GM19455 (cell line): Measurements from ENCODE around the gene ITPR1.

Experiments used
- ATAC-seq: cut with Tn5 transposase; IDR thresholded peaks from one replicate; pipeline ENCODE4 v1.9.1; 2021; ENCODE audit not compliant: unreplicated experiment

The ITPR1 gene

DNA sequence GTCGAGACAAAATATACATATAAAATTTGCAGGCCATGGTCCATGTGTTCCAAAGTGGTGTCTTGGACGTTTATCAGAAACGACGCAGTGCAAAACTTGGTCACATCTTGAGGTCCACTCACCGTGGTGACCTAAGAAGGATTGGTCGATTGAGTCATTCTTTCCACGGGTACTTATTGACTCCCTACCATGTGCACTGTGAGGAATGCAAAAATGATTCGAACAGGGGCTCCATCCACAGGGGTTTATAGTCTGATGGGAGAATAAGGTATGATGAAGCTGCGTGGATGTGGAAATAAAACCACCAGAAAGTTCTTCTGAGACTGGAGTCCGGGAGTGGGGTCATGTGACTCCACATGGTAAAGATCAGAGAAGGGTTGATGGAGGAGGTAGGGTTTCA, 185.2 kb downstream of the ITPR1 start:
- ATAC-seq = no peak

DNA sequence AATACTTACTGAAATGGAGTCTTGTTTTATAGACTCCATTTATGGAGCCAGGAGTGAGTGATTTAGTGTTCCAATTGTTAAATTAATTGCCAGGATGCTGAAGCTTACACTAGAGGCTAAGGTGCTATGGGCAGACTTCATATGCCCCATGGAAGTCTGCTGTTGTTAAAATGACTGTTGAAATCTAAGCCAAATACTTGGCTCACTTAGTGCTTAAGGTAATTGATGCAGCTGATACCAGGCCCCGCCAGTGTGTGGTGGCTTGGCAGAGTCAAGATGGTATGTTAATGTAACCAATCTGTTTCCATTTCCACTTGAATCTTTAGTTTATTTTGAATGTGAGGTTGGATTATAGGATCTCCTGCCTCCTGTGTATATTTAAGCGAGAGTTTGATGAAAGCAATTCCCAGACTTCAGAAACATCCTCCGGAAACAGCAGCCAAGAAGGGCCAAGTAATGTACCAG, 187.1 kb downstream of the ITPR1 start:
- no peak for ATAC-seq

DNA sequence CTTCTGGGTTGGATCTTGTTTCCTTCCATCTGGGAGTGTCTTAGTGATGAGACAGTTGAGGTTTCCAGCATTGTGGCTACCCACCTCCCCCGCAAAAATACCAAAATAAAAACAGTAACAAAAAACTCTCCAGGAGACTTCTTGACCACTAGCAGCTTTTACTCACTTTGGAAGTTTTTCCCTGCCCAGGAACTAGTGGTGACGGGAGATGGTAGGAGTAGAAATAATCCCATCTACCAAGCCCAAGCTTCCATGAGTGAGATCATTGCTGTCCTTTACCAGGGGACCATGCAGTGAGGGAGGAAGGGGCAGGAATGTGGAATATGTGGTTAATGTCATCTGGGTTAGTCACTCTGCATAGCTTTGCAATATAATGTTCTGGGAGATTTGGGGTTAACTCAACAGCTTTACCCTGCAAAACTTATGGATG, 187.7 kb downstream of the ITPR1 start:
- ATAC-seq = no peak

DNA sequence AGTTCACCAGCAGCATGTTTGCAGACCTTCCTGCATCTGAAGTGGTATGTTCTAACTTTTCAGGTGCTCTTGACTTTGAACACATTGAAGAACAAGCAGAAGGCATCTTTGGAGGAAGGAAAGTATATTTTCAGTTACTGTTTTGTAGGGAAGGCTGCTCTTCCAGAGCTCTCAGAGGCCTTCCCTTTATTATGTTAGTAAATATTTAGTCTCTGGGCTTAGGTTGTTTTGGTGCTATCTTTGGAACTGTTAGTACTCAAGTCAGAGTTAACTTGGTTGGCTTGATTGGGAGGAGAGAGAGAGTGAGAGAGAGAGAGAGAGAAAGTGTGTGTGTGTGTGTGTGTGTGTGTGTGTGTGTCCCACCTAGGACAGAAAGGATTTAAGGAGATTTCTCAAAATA, 188.2 kb downstream of the ITPR1 start:
- no peak for ATAC-seq

DNA sequence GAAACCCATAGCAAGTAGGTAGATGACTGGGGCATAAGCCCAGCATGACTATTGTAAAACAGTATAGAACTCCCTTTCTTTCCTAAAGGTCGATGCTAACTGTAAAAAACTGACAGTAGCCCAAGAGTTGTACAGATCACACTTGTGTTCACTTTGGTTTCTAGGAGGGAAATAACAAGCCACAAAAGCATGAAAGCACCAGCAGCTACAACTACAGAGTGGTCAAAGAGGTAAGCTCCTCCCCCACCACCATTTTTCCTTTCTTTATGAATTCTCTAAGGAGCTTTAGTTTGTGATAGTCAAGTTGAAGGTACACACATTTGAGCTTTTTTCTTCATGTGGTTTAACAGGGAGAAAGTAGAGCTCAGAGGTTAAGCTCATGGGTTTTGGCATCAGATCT, 191.0 kb downstream of the ITPR1 start:
- no peak for ATAC-seq

DNA sequence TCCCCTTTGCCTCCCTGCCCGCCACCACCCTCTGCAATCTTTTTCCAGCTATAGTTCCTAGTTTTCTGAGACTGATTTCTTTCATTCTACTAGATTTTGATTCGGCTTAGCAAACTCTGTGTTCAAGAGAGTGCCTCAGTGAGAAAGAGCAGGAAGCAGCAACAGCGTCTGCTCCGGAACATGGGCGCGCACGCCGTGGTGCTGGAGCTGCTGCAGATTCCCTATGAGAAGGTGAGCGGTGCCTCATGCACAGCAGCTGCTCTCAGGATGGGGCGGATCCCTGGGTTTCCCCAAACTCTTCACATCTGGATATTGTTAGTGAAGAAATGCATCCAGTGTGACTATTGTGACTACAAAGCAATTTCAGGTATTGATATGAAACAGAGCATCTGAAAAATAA, 191.8 kb downstream of the ITPR1 start:
- no peak for ATAC-seq

DNA sequence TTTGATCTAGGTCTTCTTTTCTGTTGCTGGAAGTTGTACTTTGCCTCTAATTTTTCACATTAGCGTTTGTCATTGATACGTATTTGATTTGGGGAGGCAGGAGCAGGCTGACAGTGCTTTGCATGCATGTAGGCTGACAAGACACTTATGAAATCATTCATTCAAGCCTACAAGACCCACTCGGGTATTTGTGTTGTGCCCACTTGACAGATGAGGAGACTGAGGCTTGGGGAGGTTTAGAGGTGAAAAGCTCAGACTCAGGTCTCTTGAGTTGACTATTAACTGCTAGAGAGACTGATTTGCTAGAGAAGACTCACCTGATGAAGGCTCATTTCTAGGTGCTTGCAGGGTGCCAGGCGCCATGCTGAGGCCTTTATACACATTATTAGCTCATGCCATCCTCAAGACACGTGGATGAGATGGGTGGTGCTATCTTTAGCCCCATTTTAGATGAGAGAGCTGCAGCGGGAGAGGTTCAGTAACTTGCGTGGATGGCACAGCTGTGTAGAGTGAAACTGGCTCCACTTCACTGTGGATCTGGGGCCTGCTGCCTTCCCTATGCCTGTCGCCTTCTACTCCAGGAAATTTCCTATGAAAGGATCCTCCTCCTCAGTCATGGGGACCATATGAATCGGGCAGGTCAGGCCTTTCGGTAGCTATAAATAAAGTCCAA, 192.7 kb downstream of the ITPR1 start:
- ATAC-seq = no peak

DNA sequence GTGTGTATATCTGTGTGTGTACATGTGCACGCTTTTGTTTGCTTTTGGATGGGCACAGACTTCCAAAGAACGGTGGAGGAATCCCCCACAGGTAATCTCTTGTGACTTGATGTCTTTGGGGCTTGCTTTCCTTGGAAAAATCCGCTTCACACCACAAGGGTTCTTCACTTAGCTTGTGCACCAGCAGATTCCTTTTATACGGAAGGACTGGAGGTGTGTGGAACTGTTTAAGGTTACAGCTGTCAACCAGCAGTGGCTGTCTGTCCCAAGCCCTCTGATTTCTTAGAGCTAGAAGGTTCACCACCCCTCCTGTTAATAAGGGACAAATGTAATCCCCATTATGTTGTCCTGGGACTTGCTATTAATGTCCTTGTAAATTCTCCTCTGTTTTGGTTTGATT, 193.5 kb downstream of the ITPR1 start:
- no peak for ATAC-seq

DNA sequence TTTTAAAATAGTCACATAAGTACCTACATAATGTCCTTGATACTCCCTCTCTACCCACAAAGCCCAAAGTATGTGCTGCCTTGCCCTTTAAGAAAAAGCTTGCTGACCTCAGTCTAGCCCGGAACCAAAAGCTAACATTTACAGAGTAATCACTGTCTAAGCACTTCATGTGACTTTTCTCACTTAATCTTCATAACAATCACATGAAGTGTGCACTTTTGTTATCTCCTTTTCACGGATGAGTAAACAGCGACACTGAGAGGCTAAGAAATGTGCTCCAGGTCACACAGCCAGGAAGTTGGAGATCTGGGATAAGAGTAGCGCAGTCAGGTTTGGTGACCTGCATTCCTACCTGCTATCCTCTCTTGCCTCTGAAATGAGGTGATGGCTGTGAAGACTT, 194.0 kb downstream of the ITPR1 start:
- no peak for ATAC-seq

DNA sequence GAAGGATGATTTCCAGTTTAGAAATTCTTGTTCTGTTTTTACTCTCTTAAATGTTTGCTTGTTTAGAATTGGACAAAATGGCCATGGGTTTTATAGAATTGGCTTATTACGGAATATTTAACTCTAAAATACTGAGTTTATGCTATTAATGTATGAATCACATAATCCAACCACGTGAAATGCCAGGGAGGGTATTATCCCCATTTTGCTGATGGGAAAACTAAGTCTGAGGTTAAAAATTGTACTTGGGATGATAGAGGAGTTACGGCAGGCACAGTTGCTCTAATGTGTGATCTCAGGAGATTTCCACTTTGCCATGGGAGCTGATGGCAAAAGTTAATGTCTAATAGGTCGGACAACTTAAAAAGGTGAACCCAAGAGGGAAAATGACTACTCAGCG, 194.4 kb downstream of the ITPR1 start:
- ATAC-seq = no peak

DNA sequence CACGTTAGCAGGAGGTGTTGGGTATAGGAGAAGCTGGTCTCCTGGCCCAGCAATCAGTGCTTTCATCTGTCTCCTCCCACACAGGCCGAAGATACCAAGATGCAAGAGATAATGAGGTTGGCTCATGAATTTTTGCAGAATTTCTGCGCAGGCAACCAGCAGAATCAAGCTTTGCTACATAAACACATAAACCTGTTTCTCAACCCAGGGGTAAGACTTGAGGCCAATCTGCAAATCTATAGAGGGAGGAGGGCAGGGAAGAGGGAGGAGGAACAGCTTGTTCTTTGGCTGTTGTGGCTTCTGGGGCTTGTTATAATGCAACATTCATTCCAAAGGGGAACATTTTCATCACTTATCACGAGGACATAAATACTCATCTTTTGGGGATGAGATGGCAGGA, 195.3 kb downstream of the ITPR1 start:
- no peak for ATAC-seq

DNA sequence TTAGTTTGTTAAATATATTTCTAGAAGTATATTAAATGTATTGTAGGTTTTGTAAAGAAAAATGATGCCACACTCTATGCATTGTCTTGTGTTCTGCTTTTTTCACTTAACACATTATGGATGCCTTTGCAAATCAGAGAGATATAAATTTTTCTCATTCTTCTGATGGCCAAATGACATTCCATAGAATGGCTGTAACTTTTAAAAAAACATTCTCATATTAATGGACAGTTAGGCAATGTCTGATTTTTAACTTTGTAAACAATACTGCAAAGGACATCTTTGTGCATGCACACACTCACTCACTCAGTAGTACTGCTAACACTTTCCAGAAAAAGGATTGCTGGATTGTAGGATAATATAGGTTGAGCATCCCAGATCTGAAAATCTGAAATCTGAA, 195.9 kb downstream of the ITPR1 start:
- ATAC-seq = no peak

DNA sequence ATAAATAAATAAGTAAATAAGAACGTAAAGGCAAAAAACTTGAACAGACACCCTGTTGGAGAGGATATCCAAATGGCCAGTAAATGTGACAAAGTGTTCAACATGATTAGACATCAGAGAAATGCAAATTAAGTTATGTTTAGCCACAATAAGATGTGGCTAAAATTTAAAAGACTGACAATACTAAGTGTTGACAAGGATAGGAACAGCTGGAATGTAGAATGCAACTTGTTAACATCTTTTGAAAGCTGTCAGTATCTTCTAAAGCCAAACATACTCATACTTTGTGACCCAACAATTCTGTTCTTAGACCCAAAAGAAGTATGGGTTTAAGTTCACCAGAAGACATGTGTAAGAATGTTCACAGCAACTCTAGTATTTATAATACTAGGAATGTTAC, 197.1 kb downstream of the ITPR1 start:
- no peak for ATAC-seq

DNA sequence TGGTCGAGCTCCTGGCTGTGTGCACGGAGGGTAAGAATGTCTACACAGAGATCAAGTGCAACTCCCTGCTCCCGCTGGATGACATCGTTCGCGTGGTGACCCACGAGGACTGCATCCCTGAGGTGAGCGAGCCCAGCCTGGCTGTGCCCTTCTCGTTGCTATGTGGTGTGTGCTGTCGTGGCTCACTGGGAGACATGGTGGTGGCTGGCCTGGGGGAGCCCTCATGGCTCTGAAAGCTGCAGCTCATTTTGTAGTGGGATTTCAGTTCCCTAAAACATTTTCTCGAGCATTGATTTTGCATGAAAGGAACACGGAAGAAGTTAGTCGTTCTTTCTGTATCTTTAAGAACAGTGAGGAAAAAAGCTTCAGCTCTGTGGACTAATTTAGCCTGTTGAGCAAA, 200.5 kb downstream of the ITPR1 start:
- peak; percentile 84 for ATAC-seq

DNA sequence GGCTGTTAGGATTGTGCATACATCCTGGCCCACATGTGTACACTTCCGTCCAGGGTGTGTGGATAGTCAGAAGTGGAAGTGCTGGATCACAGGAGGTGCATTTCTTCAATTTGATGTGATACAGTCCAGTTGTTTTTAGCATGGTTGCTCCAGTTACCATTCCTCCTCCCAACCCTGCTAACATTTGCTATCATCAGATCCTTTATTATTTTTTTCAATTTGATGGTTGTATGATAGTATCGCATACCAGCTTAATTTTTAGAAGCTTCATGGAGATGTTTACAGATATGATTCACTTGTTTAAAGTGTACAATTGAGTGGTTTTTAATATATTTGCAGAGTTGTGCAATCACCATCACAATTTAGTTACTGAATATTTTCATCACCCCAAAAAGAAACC, 202.7 kb downstream of the ITPR1 start:
- no peak for ATAC-seq

DNA sequence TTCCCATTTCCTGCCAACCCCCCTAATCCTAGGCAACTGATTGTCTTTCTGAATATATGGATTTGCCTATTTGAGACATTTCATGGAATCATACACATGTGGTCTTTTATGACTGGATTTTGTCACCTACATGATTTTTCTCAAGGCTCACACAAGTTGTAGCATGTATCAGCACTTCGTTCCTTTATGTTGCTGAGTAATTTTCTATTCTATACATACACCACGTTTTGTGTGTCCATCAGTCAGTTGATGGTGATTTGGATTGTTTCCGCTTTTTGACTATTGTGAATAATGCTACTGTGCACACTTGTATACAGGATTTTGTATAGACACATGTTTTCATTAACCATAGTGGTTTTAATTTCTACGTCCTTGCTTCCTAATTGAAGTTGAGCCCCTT, 203.1 kb downstream of the ITPR1 start:
- no peak for ATAC-seq

DNA sequence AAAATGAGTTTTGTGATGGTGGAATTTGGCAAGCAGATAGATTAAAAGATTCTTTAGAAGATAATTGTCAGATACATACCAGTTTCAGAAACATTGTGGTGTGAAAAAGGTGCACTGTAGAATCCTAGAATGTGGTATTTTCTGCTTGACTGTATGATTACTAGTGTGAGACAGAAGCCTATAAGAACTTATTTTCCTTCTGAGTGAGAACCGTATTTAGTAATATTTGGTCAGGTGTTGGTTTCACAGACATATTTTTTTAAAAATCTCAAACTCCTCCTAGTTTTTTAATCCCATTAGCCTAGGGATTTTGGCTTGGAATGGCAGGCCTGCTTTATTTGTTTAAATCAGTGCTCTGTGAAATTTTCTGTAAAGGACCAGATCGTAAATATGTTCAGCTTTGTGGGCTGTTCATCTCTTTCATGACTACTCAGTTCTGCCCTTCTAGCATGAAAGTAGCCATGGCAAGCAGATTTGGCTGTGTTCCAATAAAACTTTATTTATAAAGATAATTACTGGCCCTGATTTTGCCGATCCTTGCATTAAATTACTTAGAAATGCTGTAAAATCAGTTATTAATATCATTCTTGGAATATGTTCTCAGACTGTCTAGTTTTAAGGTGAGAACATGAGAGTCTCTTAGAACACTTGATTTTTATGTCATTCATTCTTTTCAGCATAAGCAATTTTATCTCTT, 205.1 kb downstream of the ITPR1 start:
- ATAC-seq = no peak

DNA sequence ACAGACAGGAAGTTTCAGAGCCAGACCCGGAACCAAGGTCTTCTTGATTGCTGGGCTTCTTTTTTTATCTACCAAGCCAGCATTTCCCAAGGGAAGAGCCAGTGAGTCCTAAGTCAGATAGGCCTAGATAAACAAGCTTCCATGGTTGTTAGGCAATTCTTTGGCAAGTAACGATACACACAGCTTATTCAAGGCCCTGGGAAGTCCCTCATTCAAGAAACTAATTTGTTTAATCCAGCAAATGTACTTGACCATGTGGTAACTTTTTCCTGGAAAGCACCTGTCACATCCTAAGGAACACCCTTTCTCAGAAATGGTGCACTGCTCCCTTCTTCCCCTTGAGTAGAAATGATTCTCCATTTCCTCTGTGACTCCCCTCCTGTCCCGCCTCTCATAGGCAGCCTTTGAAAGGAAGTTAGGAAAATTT, 209.9 kb downstream of the ITPR1 start:
- no peak for ATAC-seq

DNA sequence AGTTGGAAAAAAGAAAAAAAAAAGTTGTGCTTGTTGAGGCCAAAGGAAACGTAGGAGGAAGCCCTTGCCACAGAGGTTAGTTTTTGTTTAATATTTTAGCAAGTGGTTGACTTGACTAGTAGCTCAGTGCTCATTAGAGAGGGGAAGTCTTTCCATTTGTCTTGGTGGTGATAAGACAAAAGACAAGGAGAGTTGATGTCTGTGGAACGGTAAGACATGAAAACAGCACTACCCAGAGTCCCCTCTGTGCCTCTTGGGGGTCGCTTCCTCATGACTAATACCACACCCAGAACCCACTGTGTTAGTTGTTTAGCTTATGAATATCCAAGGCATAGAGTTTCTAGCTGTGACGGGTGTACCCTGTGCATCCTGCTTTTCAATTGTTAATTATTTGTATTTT, 211.4 kb downstream of the ITPR1 start:
- ATAC-seq = no peak

DNA sequence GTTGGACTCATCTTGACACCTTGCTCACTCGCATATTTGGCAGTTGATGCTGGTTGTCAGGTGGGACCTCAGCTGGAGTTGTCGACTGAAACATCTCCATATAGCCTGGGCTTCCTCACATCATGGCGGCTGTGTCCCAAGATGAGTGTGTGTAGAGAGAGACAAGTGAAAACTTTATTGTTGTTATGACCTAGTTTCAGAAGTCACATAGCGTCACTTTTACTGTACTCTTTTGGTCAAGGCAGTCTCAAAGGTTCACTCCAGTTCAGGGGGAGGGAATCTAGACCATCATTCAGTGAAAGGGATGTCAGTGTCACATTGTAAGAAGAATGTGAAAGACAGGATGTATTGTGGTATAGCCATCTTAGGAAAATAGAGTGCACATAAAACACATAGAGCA, 214.2 kb downstream of the ITPR1 start:
- ATAC-seq = no peak

DNA sequence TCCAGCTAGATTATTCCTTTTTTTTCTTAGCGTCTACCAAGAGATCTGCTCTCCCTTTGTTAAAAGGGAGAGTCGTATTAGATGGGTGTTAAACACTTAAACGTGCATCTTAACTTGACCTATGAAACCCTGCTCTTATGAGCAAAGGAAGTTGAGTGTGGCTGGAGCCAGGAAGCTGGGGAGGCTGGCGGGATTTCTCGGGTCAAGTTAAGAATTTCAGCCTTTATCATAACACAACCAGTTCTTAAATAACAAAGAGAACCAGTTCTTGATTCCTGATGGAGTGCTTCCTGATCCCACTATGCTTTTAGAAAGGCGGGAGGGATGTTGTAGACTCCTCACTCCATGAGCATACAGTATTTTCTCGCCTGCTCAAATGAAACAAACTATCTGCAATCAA, 215.1 kb downstream of the ITPR1 start:
- no peak for ATAC-seq

DNA sequence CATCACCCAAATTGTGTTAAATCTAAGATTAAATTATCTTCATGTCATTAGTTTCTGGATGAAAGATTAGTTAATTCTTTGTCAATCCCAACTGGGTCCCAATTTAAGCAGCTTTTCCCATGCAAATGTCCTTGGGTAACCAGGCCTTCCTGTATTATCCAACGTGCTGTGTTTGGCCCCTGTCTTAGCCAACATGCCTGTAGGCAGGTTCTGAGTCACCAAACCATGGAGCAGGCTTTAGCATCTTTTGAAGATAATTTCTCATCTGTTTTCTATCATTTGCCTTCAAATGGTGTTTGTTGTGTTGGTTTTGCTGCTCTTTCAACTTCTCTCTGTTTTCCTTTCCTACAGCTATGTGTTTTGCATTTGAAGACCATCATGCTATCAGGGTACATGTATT, 216.2 kb downstream of the ITPR1 start:
- no peak for ATAC-seq

DNA sequence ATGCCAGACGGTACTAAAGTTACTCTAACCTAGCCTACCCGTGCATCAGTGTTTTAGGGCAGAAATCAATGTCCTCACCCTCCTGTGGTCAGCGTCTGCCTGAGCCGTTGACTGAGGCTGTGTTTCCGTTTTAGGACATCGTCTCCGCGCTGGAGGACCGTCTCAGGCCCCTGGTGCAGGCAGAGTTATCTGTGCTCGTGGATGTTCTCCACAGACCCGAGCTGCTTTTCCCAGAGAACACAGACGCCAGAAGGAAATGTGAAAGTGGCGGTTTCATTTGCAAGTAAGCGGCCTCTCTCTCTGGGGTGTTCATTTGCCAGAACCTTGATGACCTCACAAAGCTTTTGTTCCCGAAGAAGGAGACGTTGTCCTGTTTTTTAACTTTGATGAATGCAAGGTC, 217.0 kb downstream of the ITPR1 start:
- ATAC-seq = no peak
